ENCODE data around the gene KMT5B. TPM values are rescaled to one million over a fixed set of nuclear protein-coding genes. Genes with fewer than 3 reads are reported as not detected.

Gene KMT5B
- total RNA-seq, 1 donor from 2014 or later, result 43.9 TPM

- no peaks in the 10 kb centered on the region for H3K9me3 ChIP-seq
- DNase-seq, result no peak
- H3K27me3 ChIP-seq, result no peaks in the 10 kb centered on the region
- peaks cover 12% of the 10 kb centered on the region for H3K36me3 ChIP-seq
- H3K4me1 ChIP-seq, result peaks cover 9% of the 10 kb centered on the region
- no peak overlapping the region for H3K4me3 ChIP-seq
- no peak for TF ChIP-seq CTCF (IDR thresholded peaks at IDR 0.05)
- ATAC-seq, result no peak
- H3K27ac ChIP-seq, result no peak overlapping the region
- intact Hi-C loops (cut with DNase I), result no loop called here
Measured at GRCh38 chr11:68153742-68154141, 59.4 kb downstream of the KMT5B start.

GRCh38 chr11:68150037-68150436, 63.1 kb downstream of the KMT5B start:
- Histone ChIP-seq H3K27ac (peak overlapping the region; percentile 65), H3K4me1 (peaks cover 33% of the 10 kb centered on the region), H3K4me3 (no peak overlapping the region), H3K36me3 (no peaks in the 10 kb centered on the region), H3K27me3 (no peaks in the 10 kb centered on the region), H3K9me3 (no peaks in the 10 kb centered on the region)
- TF ChIP-seq CTCF (IDR thresholded peaks at IDR 0.05), result no peak
- intact Hi-C loops (cut with DNase I), result no loop called here
- DNase-seq (peak; percentile 79), ATAC-seq (peak; percentile 68)

GRCh38 chr11:68149417-68149816, 63.7 kb downstream of the KMT5B start:
- Histone ChIP-seq H3K27ac (peak overlapping the region; percentile 65), H3K36me3 (no peaks in the 10 kb centered on the region), H3K27me3 (no peaks in the 10 kb centered on the region), H3K4me1 (peaks cover 33% of the 10 kb centered on the region), H3K9me3 (no peaks in the 10 kb centered on the region), H3K4me3 (no peak overlapping the region)
- no peak for TF ChIP-seq CTCF (IDR thresholded peaks at IDR 0.05)
- intact Hi-C loops (cut with DNase I), result no loop called here
- ATAC-seq (peak; percentile 2), DNase-seq (no peak)

DNA sequence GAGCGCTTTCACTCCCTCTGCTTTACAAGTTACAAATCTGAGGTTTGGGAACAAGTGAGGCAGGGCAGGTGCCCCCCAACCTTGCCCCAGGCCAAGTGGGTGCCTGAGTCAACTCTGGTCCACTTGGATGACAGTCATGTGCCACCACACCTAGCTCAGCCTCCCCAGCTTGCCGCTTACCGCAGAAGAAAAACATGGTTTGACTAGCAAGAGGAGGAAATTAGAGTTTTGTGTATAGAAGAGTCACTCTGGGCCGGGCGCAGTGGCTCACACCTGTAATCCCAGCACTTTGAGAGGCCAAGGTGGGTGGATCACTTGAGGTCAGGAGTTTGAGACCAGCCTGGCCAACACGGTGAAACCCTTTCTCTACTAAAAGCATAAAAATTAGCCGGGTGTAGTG, 64.2 kb downstream of the KMT5B start:
- Histone ChIP-seq H3K27ac (no peak overlapping the region), H3K4me1 (peaks cover 33% of the 10 kb centered on the region), H3K4me3 (no peak overlapping the region), H3K27me3 (no peaks in the 10 kb centered on the region), H3K36me3 (no peaks in the 10 kb centered on the region), H3K9me3 (no peaks in the 10 kb centered on the region)
- no peak for DNase-seq
- intact Hi-C loops (cut with DNase I), result no loop called here
- TF ChIP-seq CTCF (IDR thresholded peaks at IDR 0.05), result no peak
- ATAC-seq, result no peak

- intact Hi-C loops (cut with DNase I), result no loop called here
- ATAC-seq, result no peak
Measured at GRCh38 chr11:68148071-68148805, 64.9 kb downstream of the KMT5B start.

More at GRCh38 chr11:68148071-68148805, 64.9 kb downstream of the KMT5B start:
- Histone ChIP-seq H3K9me3 (no peaks in the 10 kb centered on the region), H3K4me3 (no peak overlapping the region), H3K4me1 (peaks cover 33% of the 10 kb centered on the region), H3K27ac (no peak overlapping the region), H3K27me3 (no peaks in the 10 kb centered on the region), H3K36me3 (no peaks in the 10 kb centered on the region)
- TF ChIP-seq CTCF (IDR thresholded peaks at IDR 0.05), result no peak
- DNase-seq, result no peak

Measured in upper lobe of right lung (tissue), 1 donor.